Forelimb muscle (tissue), 1 donor: Measurements from ENCODE around the gene KRTAP9-7. TPM values are rescaled to one million over a fixed set of nuclear protein-coding genes. Genes with fewer than 3 reads are reported as not detected.
A peak's percentile ranks its signal among the peaks of the same experiment; 100 is the strongest.
"Not testable (repeated sequence)": the region's sequence is repeated elsewhere in the genome, so short reads cannot be mapped to it uniquely, and the experiment has no call there.

Experiments
- DNase-seq: peaks from one replicate; pipeline ENCODE4 v3.0.0-alpha.2; 2013; ENCODE audit warnings: low read depth
- polyA plus RNA-seq: library from polyadenylated mRNA; unstranded; fragments of 120-200 nt; gene quantifications from one replicate; pipeline ENCODE4 v1.2.1, GENCODE V29; 2013; ENCODE audit not compliant: insufficient read length

The KRTAP9-7 gene
- polyA plus RNA-seq, 1 donor = not detected

DNA sequence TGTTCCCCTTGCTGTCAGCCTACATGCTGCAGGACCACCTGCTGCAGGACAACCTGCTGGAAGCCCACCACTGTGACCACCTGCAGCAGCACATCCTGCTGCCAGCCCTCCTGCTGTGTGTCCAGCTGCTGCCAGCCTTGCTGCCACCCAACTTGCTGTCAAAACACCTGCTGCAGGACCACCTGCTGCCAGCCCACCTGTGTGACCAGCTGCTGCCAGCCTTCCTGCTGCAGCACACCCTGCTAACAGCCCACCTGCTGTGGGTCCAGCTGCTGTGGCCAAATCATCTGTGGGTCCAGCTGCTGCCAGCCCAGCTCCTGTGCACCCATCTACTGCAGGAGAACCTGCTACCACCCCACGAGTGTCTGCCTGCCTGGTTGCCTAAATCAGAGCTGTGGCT, 4.2 kb upstream of the KRTAP9-7 start:
- not testable (repeated sequence) for DNase-seq

DNA sequence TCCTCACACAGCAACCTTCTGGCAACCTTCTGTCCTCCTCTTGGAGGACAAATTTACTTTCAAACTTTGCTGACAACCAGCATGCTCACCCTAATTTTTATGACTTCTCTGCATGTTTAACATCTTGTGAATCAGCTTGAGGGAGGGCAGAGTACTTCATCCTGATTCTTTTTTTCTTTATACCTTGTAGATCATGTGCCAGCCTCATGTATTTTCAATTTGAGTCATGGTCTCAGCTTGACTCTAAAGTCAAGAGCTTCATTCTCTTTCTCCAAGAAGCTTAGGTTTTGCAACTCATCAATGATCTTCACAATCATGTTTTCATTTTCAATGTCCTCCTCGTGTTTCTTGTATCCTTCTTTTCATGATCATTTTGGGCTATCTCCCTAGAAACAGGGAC, 3.6 kb upstream of the KRTAP9-7 start:
- no peak for DNase-seq

DNA sequence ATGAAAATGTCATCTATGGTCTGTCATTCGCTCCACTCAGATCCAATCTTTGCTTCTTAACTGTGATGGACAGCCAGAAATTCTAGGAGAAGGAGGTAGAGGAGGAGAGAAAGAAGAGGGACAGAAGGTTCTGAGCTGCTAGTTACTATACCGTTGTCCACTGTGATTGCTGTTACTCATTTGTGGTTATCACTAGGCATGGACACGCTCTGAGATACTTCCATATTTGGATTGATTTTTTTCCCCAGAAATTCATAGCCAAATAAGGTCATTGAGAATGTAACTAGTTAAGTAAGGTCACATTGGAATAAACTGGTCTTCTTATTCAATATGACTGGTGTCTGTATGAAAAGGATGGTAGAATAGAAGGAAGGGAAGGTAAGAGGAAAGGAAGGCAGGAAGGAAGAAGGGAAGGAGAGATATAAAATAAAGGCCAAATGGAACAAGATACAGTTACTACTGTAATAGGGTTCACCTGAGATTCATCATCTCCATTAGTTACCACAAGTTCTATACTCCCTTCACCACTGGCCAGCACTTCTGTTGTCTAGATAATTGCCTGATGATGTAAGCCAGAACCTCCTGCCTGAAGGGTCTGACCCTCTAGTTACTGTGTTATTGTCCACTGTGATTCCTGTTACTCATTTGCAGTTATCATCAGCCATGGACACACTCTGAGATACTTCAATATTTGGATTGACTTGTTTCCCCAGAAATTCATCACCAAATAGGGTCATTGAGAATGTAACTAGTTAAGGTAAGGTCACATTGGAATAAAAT, 2.9 kb downstream of the KRTAP9-7 start:
- no peak for DNase-seq

DNA sequence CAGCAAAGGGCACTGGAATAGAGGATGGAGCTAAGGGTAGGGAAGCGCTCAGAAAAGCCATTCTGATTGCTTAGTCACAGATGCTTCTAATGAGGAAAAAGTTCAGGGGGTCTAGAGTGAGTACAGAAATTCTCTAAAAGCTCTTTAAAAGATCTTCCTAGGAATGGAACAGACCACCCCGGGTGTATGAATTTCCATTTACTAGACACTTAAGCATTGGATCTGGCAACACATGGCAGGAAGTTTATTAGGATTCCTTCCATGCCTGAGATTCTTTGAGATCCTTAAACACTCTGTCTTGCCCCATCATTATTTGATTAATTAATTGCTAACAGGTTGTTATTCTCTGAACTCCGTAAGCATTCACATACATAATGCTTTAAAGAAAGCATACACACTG, 8.5 kb downstream of the KRTAP9-7 start:
- DNase-seq = no peak

DNA sequence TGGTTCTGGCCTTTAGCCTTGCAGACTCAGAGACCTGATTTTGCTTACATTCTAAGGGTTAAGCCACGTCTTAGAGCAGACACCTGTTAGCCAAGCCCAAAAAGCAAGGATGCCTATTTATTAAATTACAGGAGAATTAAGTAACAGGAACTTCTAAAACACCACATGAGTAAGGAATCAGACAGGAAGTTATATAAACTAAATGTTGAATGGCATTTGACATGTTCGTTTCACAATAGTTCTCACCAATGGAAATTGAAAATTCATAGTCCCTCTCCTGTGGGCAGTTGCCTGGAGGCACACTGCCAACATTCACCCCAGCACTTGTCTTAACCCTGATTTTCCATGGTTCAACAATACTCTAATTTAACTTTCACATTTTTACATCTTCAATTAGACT, 9.0 kb downstream of the KRTAP9-7 start:
- no peak for DNase-seq

DNA sequence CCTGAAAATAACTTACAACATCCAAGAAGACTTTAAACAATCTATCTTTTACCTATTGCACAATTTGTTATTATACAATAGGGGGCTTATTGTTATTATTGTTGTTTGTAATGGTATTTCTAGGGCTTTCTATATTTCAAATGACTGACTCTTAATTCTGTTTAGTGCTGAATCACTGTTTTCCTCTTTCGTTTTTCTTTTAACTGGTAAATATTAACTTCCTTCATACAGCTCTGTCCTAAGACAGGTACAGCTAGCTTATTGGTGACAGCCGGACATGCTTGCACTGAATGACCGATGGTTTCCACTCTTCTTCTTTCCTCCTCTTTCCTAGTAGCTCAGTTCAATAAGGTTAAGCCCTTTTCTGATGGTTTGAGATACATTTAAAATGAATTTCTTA, 11.6 kb downstream of the KRTAP9-7 start:
- no peak for DNase-seq

DNA sequence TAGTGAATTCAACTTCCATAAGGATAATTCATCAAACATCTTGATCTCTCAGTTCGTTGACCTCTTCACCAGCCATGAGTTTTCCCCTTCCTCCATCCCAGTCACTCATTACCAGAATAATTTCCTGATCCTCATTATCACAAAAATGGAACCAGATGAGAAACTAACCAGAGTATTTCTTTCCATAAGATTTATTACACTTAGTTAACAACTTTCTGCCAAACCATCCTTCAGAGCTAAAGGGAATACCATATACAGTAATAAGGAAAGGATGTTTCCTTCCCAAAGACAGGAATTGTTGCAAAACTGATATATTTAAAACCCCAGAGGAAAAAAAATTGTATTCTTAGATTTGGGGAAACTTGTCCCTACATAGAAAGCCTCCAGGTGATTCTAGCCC, 18.5 kb downstream of the KRTAP9-7 start:
- no peak for DNase-seq

DNA sequence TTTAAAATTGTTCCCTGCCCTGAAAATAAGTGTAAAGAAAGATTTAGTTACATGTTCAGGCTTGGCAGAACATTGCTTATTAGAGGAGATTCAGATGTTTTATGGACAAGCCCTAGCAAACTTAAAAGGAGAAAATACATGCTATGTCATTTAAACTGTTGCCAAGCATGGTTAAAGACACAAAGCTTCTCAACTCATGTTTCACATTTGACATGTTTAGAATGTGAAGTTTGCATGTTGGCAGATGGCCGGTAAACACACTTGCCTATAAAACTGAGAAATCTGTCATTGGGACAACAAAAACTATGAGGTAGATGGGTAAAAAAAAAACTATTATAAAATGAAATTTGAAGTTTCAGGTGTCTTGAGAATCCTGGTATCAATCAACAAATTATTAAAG, 21.3 kb downstream of the KRTAP9-7 start:
- DNase-seq = no peak

DNA sequence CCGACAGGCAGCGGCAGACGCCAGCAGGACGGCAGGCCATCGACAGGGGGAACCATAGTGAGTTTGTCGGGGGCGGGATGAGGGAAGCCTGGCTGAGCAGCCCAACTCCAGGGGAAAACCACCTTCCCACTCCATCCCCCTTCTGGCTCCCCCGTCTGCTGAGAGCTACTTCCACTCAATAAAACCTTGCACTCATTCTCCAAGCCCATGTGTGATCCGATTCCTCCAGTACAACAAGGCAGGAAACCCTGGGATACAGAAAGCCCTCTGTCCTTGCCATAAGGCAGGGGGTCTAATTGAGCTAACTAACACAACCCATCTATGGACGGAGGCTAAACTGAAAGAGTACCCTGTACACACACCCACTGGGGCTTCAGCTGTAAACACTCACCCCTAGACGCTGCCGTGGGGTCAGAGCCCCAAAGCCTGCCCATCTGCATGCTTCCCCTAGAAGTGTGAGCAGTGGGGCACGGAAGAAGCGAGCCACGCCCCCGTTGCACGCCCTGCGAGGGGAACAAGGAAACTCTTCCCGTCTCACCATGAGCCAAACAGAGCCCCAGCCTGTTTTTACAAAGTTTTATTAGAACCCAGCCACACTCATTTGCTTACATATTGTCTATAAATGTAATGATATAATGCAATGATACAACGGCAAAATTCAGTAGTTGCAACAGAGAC, 23.1 kb downstream of the KRTAP9-7 start:
- DNase-seq = no peak

DNA sequence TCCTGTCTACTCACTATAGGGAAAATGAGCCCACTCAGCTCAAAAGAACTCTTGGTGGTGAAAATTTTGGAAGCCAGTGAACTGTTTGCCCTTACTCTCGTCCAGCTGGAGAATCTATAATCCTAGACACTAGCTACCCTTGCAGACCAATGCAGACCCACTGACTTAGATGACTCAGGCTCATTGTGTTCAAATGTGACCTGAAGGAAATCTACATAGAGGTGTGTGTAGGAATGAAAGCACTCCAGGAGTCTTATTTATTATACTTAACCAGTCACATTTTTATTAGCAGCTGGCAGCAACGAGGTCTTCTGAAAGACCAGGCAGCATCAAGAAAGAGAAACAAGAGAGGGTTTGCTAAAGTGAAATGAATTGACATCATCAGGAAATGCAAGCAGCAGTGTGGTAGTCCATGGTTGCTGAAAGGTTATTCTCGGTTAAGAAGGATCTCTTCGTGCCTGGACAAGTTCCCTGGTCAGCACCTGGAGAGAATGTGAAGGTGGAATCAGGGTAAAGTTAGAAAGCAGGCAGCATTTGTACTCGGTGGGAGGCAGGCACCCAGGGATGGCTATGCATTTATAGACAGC, 25.8 kb downstream of the KRTAP9-7 start:
- no peak for DNase-seq

DNA sequence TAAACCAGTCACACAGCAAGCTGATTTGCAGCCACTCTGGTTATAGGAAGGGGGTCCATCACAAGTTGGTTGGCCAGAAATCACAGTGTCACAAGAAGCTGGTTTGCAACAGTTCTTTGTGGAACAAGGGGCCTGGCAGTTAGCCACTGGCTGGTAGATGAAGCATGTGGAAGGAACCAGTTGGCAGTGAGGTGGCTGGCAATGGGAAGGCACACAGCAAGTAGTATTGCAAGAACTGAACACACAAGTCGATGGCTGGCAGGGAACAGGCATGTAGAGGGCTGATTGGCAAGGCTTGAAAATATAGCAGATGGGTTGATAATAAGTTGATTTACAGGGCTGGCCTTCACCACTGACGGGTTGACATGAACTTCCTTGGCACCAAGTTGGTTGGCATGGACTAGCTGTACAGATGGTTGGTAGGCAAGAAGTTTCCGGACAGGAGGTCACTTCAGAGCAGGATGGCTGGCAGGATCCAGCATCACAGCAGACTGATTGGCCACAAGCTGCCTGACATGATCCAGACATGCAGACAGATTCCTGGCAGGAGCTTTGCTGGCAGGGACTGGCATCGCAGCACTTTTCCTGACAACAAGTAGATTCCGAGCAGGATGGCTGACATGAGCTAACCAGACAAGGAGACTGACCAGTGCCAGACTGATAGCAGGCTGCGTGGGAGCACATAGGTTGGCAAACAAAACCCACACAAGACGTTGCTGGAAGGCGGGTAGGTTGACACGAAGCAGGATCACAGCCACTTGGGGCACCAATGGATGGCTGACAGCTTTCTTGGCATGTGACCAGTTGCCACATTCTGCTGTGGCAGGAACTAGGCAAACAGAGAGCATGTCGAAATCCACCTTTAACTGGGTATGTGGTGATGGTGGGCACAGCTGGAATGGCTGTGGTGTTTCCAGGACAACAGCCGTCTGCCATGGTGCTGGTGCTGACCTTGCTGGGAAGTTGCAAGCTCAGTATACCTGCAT, 26.7 kb downstream of the KRTAP9-7 start, which contains the start of gene KRTAP29-1:
Gene KRTAP29-1 (minus strand): TSS at position 936 of the 986 bp plus-strand sequence. CDS start 0 bp downstream, at position 936.
- DNase-seq = no peak

DNA sequence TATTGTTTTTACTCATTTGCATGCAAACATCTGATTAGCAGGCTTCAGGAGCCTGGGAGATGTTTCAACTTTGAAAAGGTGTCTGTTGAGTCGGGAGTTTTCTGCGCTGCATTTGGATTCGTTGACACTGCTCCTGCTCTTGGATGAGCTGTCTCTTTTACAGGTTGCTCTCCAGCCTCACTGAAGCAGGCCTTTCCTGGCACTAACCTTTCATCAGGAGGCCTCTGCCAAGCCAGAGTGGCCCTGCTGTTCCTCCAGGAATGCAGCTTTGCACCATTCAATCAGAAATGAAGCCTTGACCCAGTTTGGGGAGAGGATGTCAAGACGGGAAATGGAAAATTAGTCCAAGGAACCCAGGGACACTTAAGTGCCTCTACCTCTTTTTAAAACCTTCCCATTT, 27.5 kb downstream of the KRTAP9-7 start:
- DNase-seq = no peak

DNA sequence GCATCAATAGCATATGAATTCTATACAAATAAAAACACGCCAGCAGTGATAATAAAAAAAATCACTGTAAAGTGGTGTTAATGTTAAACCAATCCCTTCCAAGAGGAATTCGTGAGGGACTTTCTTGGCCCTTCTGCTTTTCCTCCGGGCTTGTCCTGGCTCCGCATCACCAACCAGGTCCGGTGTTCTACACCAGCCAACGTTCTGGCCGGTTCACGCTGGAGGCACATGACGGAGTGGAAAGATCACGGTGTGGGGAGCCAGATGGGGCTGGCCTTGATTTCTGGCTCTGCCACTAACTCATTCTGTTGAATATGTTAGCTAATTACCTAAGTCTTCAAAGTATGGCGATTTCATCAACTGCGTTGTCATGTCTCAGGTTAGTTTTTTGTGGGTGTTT, 28.6 kb downstream of the KRTAP9-7 start:
- no peak for DNase-seq

DNA sequence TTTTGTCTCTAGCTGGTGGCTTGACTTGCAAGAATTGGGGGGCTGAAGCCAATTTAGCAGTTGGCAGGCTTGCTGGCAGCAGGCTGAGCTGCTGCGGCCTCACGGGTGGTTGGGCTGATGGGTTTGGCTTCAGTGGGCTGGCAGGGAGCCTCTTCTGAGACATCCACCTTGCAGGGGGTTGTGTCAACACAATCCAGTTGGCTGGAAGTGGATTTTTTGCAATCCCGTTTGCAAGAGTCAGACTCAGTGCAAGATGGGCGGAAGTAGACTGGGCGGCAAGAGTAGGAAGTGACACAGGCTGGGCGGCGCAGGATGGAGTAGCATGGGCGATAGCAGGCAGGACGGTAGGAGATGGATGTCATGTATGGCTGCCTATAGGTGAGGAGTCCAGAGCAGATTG, 32.1 kb downstream of the KRTAP9-7 start:
- no peak for DNase-seq

DNA sequence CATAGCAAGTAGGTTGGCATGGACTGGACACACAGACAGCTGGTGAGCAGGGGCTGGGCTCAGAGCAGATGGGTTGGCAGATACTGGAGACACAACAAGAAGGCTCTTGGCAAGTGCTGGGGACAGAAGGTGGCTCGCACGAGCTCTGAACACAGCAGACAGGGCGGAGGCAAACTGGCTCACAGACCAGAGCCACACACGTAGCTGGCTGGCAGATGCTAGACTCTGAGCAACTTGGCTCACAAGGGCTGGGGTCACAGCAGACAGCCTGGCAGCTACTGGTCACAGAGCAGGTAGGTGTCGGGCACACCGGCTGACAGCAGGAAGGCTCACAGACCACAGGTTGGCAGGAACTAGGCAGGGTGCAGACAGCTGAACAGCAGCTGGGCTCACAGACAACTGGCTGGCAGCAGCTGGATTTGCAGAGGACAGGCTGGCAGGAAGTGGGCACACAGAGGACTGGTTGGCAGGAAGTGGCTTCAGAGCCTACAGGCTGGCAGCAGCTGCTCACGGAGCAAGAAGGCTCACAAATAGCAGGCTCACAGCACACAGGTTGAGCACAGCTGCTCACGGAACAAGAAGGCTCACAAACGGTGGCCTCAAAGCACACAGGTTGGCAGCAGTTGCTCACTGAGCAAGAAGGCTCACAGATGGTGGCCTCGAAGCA, 32.9 kb downstream of the KRTAP9-7 start:
- DNase-seq = peak; percentile 20

DNA sequence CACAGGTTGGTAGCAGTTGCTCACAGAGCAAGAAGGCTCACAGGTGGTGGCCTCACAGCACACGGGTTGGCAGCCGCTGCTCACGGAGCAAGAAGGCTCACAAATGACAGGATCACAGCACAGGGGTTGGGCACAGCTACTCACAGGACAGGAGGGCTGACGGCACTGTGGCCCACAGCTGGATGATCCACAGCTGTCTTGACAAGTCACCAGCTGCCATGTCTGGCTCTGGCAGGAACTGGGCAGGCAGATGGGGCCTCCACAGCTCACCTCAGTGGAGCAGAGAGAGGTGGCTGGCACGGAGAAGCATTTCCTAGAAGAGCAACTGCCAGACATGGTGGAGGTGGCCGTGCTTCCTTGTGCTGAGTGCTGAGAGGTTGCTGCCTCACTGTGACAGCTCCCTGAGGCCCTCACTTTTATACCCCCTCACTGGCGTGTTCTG, 33.4 kb downstream of the KRTAP9-7 start, which contains the start of gene KRTAP16-1:
Gene KRTAP16-1 (minus strand): TSS at position 392 of the 442 bp plus-strand sequence. CDS start 56 bp downstream, at position 336.
- no peak for DNase-seq

DNA sequence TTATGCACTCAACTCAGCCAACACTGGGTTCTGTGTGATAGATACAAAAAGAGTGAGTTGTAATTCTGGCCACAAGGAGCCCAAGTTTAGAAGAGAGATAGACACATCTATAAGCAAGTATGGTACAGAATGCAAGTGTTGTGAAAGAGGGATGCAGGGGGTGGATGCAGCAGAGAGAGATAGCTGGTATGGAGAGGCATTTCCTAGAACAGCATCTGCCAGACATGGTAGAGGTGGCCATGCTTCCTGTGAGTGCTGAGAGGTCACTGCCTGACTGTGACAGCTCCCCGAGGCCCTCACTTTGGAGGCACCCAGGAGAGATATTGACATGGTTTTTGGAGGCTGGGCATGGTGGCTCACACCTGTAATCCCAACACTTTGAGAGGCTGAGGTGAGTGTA, 35.6 kb downstream of the KRTAP9-7 start:
- no peak for DNase-seq

DNA sequence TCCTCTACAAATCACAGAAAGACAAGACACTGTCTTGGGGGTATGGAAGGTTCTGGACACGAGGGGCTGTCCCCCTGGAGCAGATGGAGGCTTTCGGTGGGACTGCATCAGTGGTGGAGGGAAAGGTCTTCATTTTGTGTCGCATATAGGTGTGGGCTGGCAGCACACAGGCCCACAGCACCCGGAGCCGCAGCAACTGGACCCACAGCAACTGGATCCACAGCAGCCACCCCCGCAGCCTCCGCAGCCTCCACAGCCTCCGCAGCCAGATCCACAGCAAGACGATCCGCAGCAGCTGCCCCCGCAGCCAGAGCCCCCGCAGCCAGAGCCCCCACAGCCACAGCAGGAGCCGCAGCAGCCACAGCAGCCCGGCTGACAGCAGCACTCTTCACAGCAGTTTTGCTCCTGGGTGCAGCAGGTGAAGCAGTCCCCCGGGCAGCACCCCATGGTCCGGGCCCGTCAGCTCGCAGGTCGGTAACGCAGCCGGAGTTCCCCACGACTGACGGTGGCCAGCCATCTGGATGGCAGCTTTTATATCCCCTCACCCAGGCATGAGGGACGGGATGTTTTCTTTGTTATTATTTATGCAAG, 39.8 kb downstream of the KRTAP9-7 start, which contains the start of gene KRTAP17-1:
Gene KRTAP17-1 (minus strand): TSS at position 507 of the 591 bp plus-strand sequence. CDS start 60 bp downstream, at position 447.
- no peak for DNase-seq

DNA sequence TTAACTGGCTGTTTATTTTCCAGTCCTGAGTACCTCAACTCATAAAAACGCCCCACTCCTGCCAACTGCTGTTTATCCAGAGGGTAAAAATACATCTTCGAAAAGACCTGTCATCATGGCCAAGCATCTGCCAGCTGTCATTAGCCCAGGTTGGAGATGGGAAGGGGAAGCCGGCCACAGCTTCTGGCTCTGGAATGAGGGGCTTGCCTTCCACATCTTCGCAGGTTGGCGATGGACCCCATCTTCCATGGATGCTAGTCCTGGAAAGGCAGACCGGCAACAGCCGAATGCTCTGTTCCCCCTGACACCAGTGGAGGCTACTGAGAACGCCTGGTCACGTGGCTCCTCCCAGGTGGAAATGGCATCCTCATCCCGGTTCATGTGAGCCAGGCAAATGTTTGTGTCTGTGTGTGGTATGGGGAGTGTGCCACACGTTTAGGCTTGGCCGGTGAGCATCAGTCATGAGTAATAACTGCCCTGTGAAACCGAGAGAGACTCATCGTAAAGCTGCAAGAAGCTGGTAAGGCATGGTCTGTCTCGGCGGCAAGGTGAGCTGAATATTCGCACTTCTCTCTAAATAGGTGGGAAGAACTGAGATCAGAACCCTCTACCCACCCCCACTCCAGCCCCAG, 40.4 kb downstream of the KRTAP9-7 start:
- DNase-seq = no peak

DNA sequence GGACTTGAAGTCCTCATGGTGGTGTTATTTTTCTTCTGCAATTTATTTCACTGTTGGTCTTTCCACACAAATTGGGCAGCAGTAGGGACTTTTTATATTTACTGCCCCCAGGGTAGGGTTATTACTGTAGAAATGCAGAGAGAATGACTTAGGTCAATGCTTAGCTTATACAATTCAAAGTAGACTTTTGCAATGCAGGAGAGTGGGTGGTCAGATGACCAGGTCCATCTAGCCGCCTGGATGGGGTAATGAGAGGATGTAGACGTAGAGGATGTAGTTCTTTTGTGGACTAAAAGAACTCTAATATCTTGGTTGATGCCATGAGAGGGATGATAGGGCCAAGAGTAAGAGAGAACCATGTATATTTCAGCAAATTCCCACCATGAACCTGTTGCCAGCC, 42.7 kb downstream of the KRTAP9-7 start:
- DNase-seq = no peak
